ENCODE measurements around the gene SHISA9. TPM values are rescaled to one million over a fixed set of nuclear protein-coding genes. Genes with fewer than 3 reads are reported as not detected.

The SHISA9 gene
- total RNA-seq, 2 experiments from 2014 or later: not detected

- peaks cover 4% of the 10 kb centered on the region for H3K9me3 Mint-ChIP-seq
- H3K27me3 Mint-ChIP-seq (ENCODE audit: low read depth): peaks cover 8% of the 10 kb centered on the region
- H3K4me1 Mint-ChIP-seq (ENCODE audit: low read depth): no peaks in the 10 kb centered on the region
- DNase-seq: no peak
- no peaks in the 10 kb centered on the region for H3K36me3 Mint-ChIP-seq (ENCODE audit: low read depth)
- intact Hi-C loops (cut with micrococcal nuclease): no loop called here
- no peak overlapping the region for H3K4me3 Mint-ChIP-seq
- H3K27ac Mint-ChIP-seq: no peak overlapping the region
- CTCF ChIA-PET: no interaction called here
Measured at GRCh38 chr16:13070268-13070667, 168.9 kb downstream of the SHISA9 start.

- intact Hi-C loops (cut with micrococcal nuclease): no loop called here
- H3K4me3 Mint-ChIP-seq: no peak overlapping the region
Measured at GRCh38 chr16:13076878-13077277, 175.5 kb downstream of the SHISA9 start.

GRCh38 chr16:13077816-13078215 lies 176.4 kb downstream of the SHISA9 start:
- Mint-ChIP-seq H3K9me3 (peaks cover 1% of the 10 kb centered on the region), H3K27me3 (ENCODE audit: low read depth) (peaks cover 4% of the 10 kb centered on the region), H3K4me3 (no peak overlapping the region), H3K36me3 (ENCODE audit: low read depth) (no peaks in the 10 kb centered on the region), H3K27ac (no peak overlapping the region), H3K4me1 (ENCODE audit: low read depth) (no peaks in the 10 kb centered on the region)
- DNase-seq: no peak
- intact Hi-C loops (cut with micrococcal nuclease): no loop called here
- CTCF ChIA-PET: no interaction called here

More at GRCh38 chr16:13076878-13077277, 175.5 kb downstream of the SHISA9 start:
- Mint-ChIP-seq H3K9me3 (no peaks in the 10 kb centered on the region), H3K36me3 (ENCODE audit: low read depth) (no peaks in the 10 kb centered on the region), H3K27me3 (ENCODE audit: low read depth) (peaks cover 8% of the 10 kb centered on the region), H3K4me1 (ENCODE audit: low read depth) (no peaks in the 10 kb centered on the region), H3K27ac (no peak overlapping the region)
- DNase-seq: no peak
- CTCF ChIA-PET: no interaction called here

- H3K36me3 Mint-ChIP-seq (ENCODE audit: low read depth): no peaks in the 10 kb centered on the region
- H3K9me3 Mint-ChIP-seq: peaks cover 5% of the 10 kb centered on the region
- no peaks in the 10 kb centered on the region for H3K4me1 Mint-ChIP-seq (ENCODE audit: low read depth)
- DNase-seq: no peak
- CTCF ChIA-PET: no interaction called here
- no peak overlapping the region for H3K27ac Mint-ChIP-seq
- no peak overlapping the region for H3K4me3 Mint-ChIP-seq
- intact Hi-C loops (cut with micrococcal nuclease): no loop called here
- no peaks in the 10 kb centered on the region for H3K27me3 Mint-ChIP-seq (ENCODE audit: low read depth)
Measured at GRCh38 chr16:13080531-13080930, 179.1 kb downstream of the SHISA9 start.

- Mint-ChIP-seq H3K36me3 (ENCODE audit: low read depth) (no peaks in the 10 kb centered on the region), H3K27ac (no peak overlapping the region), H3K27me3 (ENCODE audit: low read depth) (no peaks in the 10 kb centered on the region), H3K4me3 (no peak overlapping the region), H3K4me1 (ENCODE audit: low read depth) (no peaks in the 10 kb centered on the region), H3K9me3 (peaks cover 5% of the 10 kb centered on the region)
- CTCF ChIA-PET: no interaction called here
- DNase-seq: no peak
- intact Hi-C loops (cut with micrococcal nuclease): no loop called here
Measured at GRCh38 chr16:13081825-13082331, 180.5 kb downstream of the SHISA9 start.

GRCh38 chr16:13083681-13084080 lies 182.3 kb downstream of the SHISA9 start:
- H3K9me3 Mint-ChIP-seq: peaks cover 9% of the 10 kb centered on the region
- intact Hi-C loops (cut with micrococcal nuclease): no loop called here
- CTCF ChIA-PET: no interaction called here

GRCh38 chr16:13084331-13084730 lies 182.9 kb downstream of the SHISA9 start:
- Mint-ChIP-seq H3K9me3 (peaks cover 11% of the 10 kb centered on the region), H3K36me3 (ENCODE audit: low read depth) (no peaks in the 10 kb centered on the region), H3K27me3 (ENCODE audit: low read depth) (no peaks in the 10 kb centered on the region), H3K4me3 (no peak overlapping the region), H3K27ac (no peak overlapping the region), H3K4me1 (ENCODE audit: low read depth) (no peaks in the 10 kb centered on the region)
- CTCF ChIA-PET: no interaction called here
- no peak for DNase-seq
- intact Hi-C loops (cut with micrococcal nuclease): no loop called here

More at GRCh38 chr16:13083681-13084080, 182.3 kb downstream of the SHISA9 start:
- DNase-seq: no peak
- Mint-ChIP-seq H3K27ac (no peak overlapping the region), H3K4me3 (no peak overlapping the region), H3K4me1 (ENCODE audit: low read depth) (no peaks in the 10 kb centered on the region), H3K36me3 (ENCODE audit: low read depth) (no peaks in the 10 kb centered on the region), H3K27me3 (ENCODE audit: low read depth) (no peaks in the 10 kb centered on the region)

GRCh38 chr16:13093661-13094060 lies 192.3 kb downstream of the SHISA9 start:
- DNase-seq: no peak
- H3K9me3 Mint-ChIP-seq: peaks cover 21% of the 10 kb centered on the region
- H3K27me3 Mint-ChIP-seq (ENCODE audit: low read depth): peaks cover 1% of the 10 kb centered on the region
- CTCF ChIA-PET: no interaction called here
- no peaks in the 10 kb centered on the region for H3K4me1 Mint-ChIP-seq (ENCODE audit: low read depth)
- H3K4me3 Mint-ChIP-seq: no peak overlapping the region
- intact Hi-C loops (cut with micrococcal nuclease): no loop called here
- no peak overlapping the region for H3K27ac Mint-ChIP-seq
- H3K36me3 Mint-ChIP-seq (ENCODE audit: low read depth): peaks cover 2% of the 10 kb centered on the region

- no peak overlapping the region for H3K4me3 Mint-ChIP-seq
- H3K9me3 Mint-ChIP-seq: peaks cover 14% of the 10 kb centered on the region
- CTCF ChIA-PET: no interaction called here
- intact Hi-C loops (cut with micrococcal nuclease): no loop called here
- peaks cover 1% of the 10 kb centered on the region for H3K27me3 Mint-ChIP-seq (ENCODE audit: low read depth)
- no peak overlapping the region for H3K27ac Mint-ChIP-seq
- no peak for DNase-seq
- H3K36me3 Mint-ChIP-seq (ENCODE audit: low read depth): peaks cover 2% of the 10 kb centered on the region
- no peaks in the 10 kb centered on the region for H3K4me1 Mint-ChIP-seq (ENCODE audit: low read depth)
Measured at GRCh38 chr16:13095061-13095460, 193.7 kb downstream of the SHISA9 start.

GRCh38 chr16:13098536-13098935 lies 197.1 kb downstream of the SHISA9 start:
- DNase-seq: no peak
- Mint-ChIP-seq H3K36me3 (ENCODE audit: low read depth) (no peaks in the 10 kb centered on the region), H3K4me1 (ENCODE audit: low read depth) (no peaks in the 10 kb centered on the region), H3K27ac (no peak overlapping the region), H3K4me3 (no peak overlapping the region), H3K9me3 (no peaks in the 10 kb centered on the region), H3K27me3 (ENCODE audit: low read depth) (peaks cover 1% of the 10 kb centered on the region)
- CTCF ChIA-PET: no interaction called here
- intact Hi-C loops (cut with micrococcal nuclease): no loop called here

- Mint-ChIP-seq H3K9me3 (peaks cover 2% of the 10 kb centered on the region), H3K27me3 (ENCODE audit: low read depth) (no peaks in the 10 kb centered on the region), H3K27ac (no peak overlapping the region), H3K36me3 (ENCODE audit: low read depth) (no peaks in the 10 kb centered on the region), H3K4me1 (ENCODE audit: low read depth) (no peaks in the 10 kb centered on the region), H3K4me3 (no peak overlapping the region)
- CTCF ChIA-PET: no interaction called here
- no peak for DNase-seq
- intact Hi-C loops (cut with micrococcal nuclease): no loop called here
Measured at GRCh38 chr16:13099822-13100221, 198.4 kb downstream of the SHISA9 start.

GRCh38 chr16:13100970-13101369 lies 199.6 kb downstream of the SHISA9 start:
- Mint-ChIP-seq H3K27me3 (ENCODE audit: low read depth) (no peaks in the 10 kb centered on the region), H3K4me3 (no peak overlapping the region), H3K4me1 (ENCODE audit: low read depth) (no peaks in the 10 kb centered on the region), H3K36me3 (ENCODE audit: low read depth) (no peaks in the 10 kb centered on the region), H3K27ac (no peak overlapping the region), H3K9me3 (peaks cover 2% of the 10 kb centered on the region)
- DNase-seq: no peak
- CTCF ChIA-PET: no interaction called here
- intact Hi-C loops (cut with micrococcal nuclease): no loop called here

GRCh38 chr16:13101828-13102227 lies 200.4 kb downstream of the SHISA9 start:
- no peaks in the 10 kb centered on the region for H3K27me3 Mint-ChIP-seq (ENCODE audit: low read depth)

GRCh38 chr16:13102401-13102800 lies 201.0 kb downstream of the SHISA9 start:
- Mint-ChIP-seq H3K27me3 (ENCODE audit: low read depth) (no peaks in the 10 kb centered on the region), H3K9me3 (peaks cover 2% of the 10 kb centered on the region), H3K4me3 (no peak overlapping the region), H3K36me3 (ENCODE audit: low read depth) (no peaks in the 10 kb centered on the region), H3K4me1 (ENCODE audit: low read depth) (no peaks in the 10 kb centered on the region), H3K27ac (no peak overlapping the region)
- no peak for DNase-seq
- intact Hi-C loops (cut with micrococcal nuclease): no loop called here
- CTCF ChIA-PET: no interaction called here

More at GRCh38 chr16:13101828-13102227, 200.4 kb downstream of the SHISA9 start:
- Mint-ChIP-seq H3K27ac (no peak overlapping the region), H3K9me3 (peaks cover 2% of the 10 kb centered on the region), H3K4me3 (no peak overlapping the region), H3K4me1 (ENCODE audit: low read depth) (no peaks in the 10 kb centered on the region), H3K36me3 (ENCODE audit: low read depth) (no peaks in the 10 kb centered on the region)
- intact Hi-C loops (cut with micrococcal nuclease): no loop called here
- DNase-seq: no peak
- CTCF ChIA-PET: no interaction called here
